GM19438 (cell line): ENCODE results near the gene RAD51B.
"Not testable (repeated sequence)": the region's sequence is repeated elsewhere in the genome, so short reads cannot be mapped to it uniquely, and the experiment has no call there.

ENCODE experiments used
- ATAC-seq: cut with Tn5 transposase; IDR thresholded peaks from one replicate; pipeline ENCODE4 v1.9.1; 2021; ENCODE audit warnings: low read depth; ENCODE audit not compliant: unreplicated experiment

The RAD51B gene

GRCh38 chr14:68752271-68753006 lies 932.9 kb downstream of the RAD51B start:
- ATAC-seq: no peak

- ATAC-seq: no peak
Measured at GRCh38 chr14:68753690-68754089, 934.1 kb downstream of the RAD51B start.

- no peak for ATAC-seq
Measured at GRCh38 chr14:68755016-68755353, 935.4 kb downstream of the RAD51B start.

GRCh38 chr14:68756000-68756481 lies 936.5 kb downstream of the RAD51B start:
- ATAC-seq: no peak

GRCh38 chr14:68756734-68757133 lies 937.2 kb downstream of the RAD51B start:
- no peak for ATAC-seq

DNA sequence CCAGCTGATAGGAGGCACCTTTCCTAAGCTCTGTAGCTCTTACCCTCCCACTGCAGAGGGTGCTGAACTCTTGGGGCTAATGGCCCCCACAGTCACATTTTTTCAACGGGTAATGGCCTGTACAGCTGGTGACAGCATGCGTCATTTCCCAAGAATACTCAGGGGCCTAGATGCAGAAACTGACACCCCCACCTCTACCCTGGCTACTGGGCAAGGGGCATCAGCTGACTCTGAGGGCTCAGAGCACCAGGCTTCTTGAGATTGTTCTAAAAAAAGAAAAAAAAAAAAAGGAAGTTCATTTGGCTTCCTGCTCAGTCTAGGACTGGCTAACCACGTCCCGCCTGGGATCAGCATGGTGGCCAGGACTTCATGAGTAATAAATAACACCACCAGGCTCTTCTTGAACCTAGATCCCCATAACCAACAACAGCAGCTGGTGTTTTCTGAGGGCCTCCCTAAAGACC lies 938.1 kb downstream of the RAD51B start:
- ATAC-seq: no peak

GRCh38 chr14:68758301-68758700 lies 938.7 kb downstream of the RAD51B start:
- no peak for ATAC-seq

GRCh38 chr14:68759017-68759560 lies 939.5 kb downstream of the RAD51B start:
- no peak for ATAC-seq

- ATAC-seq: no peak
Measured at GRCh38 chr14:68759937-68760336, 940.4 kb downstream of the RAD51B start.

DNA sequence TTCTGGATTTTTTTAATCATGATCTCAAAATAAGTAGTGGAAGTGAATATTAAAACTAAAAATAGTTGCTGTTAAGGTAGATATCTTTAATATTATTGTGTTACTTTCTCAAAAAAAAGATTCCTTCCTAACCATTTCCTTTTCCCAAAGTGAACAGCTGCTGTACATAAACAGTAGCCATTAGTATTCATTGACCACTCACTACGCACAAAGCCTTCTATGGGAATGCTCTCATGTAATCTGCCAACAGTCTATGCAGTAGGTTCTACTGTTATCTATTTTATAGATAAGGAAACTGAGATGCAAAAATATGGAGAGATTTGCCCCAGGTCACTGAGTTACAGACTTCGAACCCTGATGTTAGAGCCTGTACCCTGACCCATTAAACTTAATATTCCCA lies 941.2 kb downstream of the RAD51B start:
- ATAC-seq: no peak

DNA sequence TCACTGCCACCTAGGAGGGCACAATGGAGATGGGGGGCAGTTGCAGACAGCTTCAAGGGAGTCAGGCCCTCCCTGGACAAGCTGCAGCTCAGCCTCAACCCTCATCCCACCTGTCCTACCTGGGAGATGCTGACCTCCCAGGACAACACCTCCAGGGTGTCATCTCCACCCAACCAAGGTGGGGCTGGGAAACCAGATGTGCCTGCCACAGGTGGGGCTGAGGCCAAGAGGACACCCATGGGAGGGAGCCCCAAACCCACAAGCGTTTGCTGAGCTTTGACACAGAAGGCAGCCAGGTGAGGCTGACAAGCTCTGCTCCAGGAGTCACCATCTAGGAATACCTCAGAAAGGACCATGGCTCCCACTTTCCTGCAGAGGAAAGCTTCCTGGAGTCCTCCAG lies 941.8 kb downstream of the RAD51B start:
- ATAC-seq: no peak

- ATAC-seq: no peak
Measured at GRCh38 chr14:68762953-68763764, 943.6 kb downstream of the RAD51B start.

- not testable (repeated sequence) for ATAC-seq
Measured at GRCh38 chr14:68763843-68764242, 944.3 kb downstream of the RAD51B start.

GRCh38 chr14:68766299-68767247 lies 947.0 kb downstream of the RAD51B start:
- no peak for ATAC-seq

DNA sequence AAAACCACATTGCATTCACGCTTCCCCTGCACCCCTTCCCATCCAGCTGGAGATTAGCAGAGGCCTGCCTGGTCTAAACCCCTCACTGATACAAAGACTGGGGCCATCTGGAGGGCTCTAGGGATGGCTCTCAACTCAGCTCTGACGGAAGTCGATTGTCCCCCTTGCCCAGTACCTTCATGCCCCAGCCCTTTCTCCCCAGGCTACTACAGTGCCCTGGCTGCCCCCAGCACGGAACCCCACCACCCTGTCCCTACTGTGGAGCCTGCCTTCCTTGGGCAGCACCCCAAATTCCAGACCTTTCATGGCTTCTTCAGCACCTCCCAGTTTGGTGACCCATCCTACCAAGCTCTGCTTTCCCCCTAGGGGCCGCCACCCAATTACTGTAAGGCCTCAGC lies 947.7 kb downstream of the RAD51B start:
- no peak for ATAC-seq

DNA sequence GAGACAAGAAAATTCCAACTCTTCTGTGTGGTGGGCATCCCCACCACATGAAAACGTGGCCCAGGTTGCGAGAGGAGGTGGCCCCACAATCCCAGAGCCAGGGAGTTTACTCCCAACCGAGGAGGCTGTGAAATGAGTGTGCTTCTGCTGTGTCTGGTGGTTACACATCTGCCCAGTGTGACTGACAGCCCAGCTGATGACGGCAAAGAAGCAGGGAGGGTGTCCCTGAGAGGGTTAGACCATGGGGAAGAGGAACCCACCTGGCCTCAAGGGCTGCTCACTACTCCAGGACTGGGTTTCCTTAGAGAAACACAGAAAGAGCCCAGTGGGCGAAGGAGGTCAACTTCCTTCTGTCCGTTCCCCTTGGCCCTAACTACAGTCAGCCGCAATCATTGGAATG lies 948.7 kb downstream of the RAD51B start:
- no peak for ATAC-seq

- no peak for ATAC-seq
Measured at GRCh38 chr14:68770051-68770450, 950.5 kb downstream of the RAD51B start.

DNA sequence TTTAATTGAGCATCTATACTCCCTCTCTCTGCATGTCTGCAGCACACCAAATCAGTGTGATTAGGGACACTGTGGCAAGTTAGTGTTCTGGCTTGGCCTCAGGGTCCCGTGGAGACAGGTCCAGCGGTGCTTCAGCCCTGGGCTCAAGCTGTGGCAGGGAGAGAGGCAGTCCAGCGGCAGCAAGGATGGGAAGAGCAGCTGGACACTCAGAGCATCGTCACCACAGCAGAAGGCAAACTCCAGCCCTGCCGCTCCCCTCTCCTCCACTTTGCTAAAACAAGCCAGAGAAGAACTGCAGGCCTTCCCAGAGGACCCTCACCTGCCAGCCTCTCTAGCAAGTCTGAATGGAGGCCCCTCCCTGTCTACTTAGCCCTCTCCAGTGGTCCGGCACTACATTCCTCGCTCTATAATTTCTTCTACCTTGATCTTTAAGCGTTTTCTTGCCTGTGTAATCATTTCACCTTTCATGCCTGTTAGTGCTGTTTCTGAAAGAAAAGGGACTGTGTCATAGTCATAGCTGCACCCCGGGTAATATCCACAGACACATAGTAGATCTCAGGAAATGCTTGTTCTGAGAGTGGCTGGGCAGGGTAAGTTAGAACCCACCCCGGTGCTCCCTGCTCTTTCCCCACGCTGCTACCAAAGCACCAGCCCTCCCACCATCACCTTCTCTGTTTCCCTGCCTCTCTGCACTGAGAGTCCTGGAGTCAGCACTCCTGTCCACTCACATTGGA lies 951.1 kb downstream of the RAD51B start:
- no peak for ATAC-seq

DNA sequence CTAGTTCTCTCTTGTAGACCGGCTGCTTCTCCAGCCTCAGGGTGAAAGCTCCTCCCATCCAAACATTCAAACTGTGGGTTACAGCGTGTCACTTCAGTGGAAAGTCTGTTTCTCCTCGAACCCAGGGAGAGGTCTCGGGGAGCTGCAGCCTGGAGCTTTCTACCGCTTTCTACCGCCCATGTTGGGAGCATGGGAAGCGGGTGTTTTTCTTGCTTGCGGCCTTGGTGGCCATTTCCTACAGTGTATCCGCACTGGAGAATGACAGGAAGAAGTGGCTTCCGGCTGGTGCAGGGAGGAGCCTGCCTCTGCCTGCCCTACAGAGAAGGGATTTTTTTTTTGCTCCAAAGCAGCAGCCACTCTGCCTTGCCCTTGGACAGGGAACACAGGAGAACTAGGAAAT lies 952.1 kb downstream of the RAD51B start:
- ATAC-seq: no peak
